Activated naive CD8-positive, alpha-beta T cell treated with anti-CD3 and anti-CD28 coated beads, Interleukin-2, amount 10 ng/mL, durations not matched to agents 7 days and 5 days (primary cell): Measurements from ENCODE around the gene PTPN22. TPM values are rescaled to one million over a fixed set of nuclear protein-coding genes. Genes with fewer than 3 reads are reported as not detected.
"Not testable (repeated sequence)": the region's sequence is repeated elsewhere in the genome, so short reads cannot be mapped to it uniquely, and the experiment has no call there.

Source experiments
- ATAC-seq: fragments of 150-1000 bp; cut with Tn5 transposase; one replicate; pipeline ENCODE4 v1.10.0; 2021; ENCODE audit warnings: low read depth, moderate library complexity
- POLR2A ChIA-PET: fragments of 350-600 bp; sonication (Branson Sonifier 250); formaldehyde crosslinking; loops from one replicate; lab custom pipeline; 2021; ENCODE audit warnings: antibody characterized with exemption; lab: Charles Lee
- DNase-seq: peaks from one replicate; pipeline ENCODE4 v3.0.0; 2021
- H3K27ac Mint-ChIP-seq: one replicate; pipeline ENCODE4 v1.8.0; 2022; ENCODE audit warnings: mild to moderate bottlenecking, mixed read lengths
- H3K27me3 Mint-ChIP-seq: one replicate; pipeline ENCODE4 v1.8.0; 2022; ENCODE audit warnings: mild to moderate bottlenecking, moderate library complexity, mixed read lengths
- H3K36me3 Mint-ChIP-seq: one replicate; pipeline ENCODE4 v1.8.0; 2021; ENCODE audit warnings: mild to moderate bottlenecking, mixed read lengths
- H3K4me1 Mint-ChIP-seq: one replicate; pipeline ENCODE4 v1.8.0; 2021; ENCODE audit warnings: mixed read lengths
- H3K4me3 Mint-ChIP-seq: one replicate; pipeline ENCODE4 v1.8.0; 2022; ENCODE audit warnings: mild to moderate bottlenecking, moderate library complexity, mixed read lengths
- H3K9me3 Mint-ChIP-seq: one replicate; pipeline ENCODE4 v1.8.0; 2021; ENCODE audit warnings: mixed read lengths
- total RNA-seq, 2 experiments: library from RNA; stranded (reverse); gene quantifications; one replicate each; pipeline ENCODE4 v1.2.3, GENCODE V29; 2021

The PTPN22 gene
- total RNA-seq, 2 experiments from 2014 or later = 74.1 to 82.9 TPM

- Mint-ChIP-seq H3K9me3 (no peaks in the 10 kb centered on the region), H3K4me1 (peaks cover 32% of the 10 kb centered on the region), H3K27ac (no peak overlapping the region), H3K36me3 (peaks cover 49% of the 10 kb centered on the region), H3K4me3 (no peak overlapping the region), H3K27me3 (no peaks in the 10 kb centered on the region)
- POLR2A ChIA-PET = interaction anchor here (1.0 kb wide), 1 partner anchor 46 kb away, joined by 3 read pairs; no protein-coding TSS in a partner anchor
- ATAC-seq (no peak), DNase-seq (no peak)
Observed at GRCh38 chr1:113857776-113858175, 13.7 kb downstream of the PTPN22 start.

- peaks cover 47% of the 10 kb centered on the region for H3K36me3 Mint-ChIP-seq
- no peaks in the 10 kb centered on the region for H3K27me3 Mint-ChIP-seq
- no peak for ATAC-seq
- H3K4me1 Mint-ChIP-seq = peaks cover 26% of the 10 kb centered on the region
- POLR2A ChIA-PET = no interaction called here
- no peak overlapping the region for H3K4me3 Mint-ChIP-seq
- no peaks in the 10 kb centered on the region for H3K9me3 Mint-ChIP-seq
- no peak for DNase-seq
- no peak overlapping the region for H3K27ac Mint-ChIP-seq
Observed at GRCh38 chr1:113856401-113856790, 15.1 kb downstream of the PTPN22 start.

GRCh38 chr1:113855630-113856400, 15.7 kb downstream of the PTPN22 start:
- Mint-ChIP-seq H3K27me3 (no peaks in the 10 kb centered on the region), H3K27ac (no peak overlapping the region), H3K4me3 (no peak overlapping the region), H3K36me3 (peaks cover 47% of the 10 kb centered on the region), H3K9me3 (no peaks in the 10 kb centered on the region), H3K4me1 (peaks cover 25% of the 10 kb centered on the region)
- ATAC-seq (no peak), DNase-seq (no peak)
- POLR2A ChIA-PET = no interaction called here

GRCh38 chr1:113854234-113854633, 17.3 kb downstream of the PTPN22 start:
- POLR2A ChIA-PET = no interaction called here
- no peaks in the 10 kb centered on the region for H3K27me3 Mint-ChIP-seq

GRCh38 chr1:113852694-113853093, 18.8 kb downstream of the PTPN22 start:
- H3K4me3 Mint-ChIP-seq, H3K9me3 Mint-ChIP-seq, DNase-seq, H3K27me3 Mint-ChIP-seq, ATAC-seq, H3K27ac Mint-ChIP-seq: not testable (repeated sequence)
- Mint-ChIP-seq H3K4me1 (peaks cover 17% of the 10 kb centered on the region), H3K36me3 (peaks cover 55% of the 10 kb centered on the region)
- POLR2A ChIA-PET = interaction anchor here (0.7 to 1.1 kb wide), 2 partner anchors 40 to 47 kb away, joined by 3 to 4 read pairs; partner anchors contain the start of gene RSBN1

More at GRCh38 chr1:113854234-113854633, 17.3 kb downstream of the PTPN22 start:
- no peak overlapping the region for H3K27ac Mint-ChIP-seq
- H3K4me1 Mint-ChIP-seq = peaks cover 22% of the 10 kb centered on the region
- DNase-seq (no peak), ATAC-seq (no peak)
- H3K36me3 Mint-ChIP-seq = peaks cover 56% of the 10 kb centered on the region
- no peak overlapping the region for H3K4me3 Mint-ChIP-seq
- H3K9me3 Mint-ChIP-seq = no peaks in the 10 kb centered on the region

- Mint-ChIP-seq H3K27ac (peak overlapping the region; percentile 65), H3K4me1 (peaks cover 16% of the 10 kb centered on the region), H3K27me3 (no peaks in the 10 kb centered on the region), H3K4me3 (no peak overlapping the region), H3K9me3 (peaks cover 2% of the 10 kb centered on the region), H3K36me3 (peaks cover 56% of the 10 kb centered on the region)
- ATAC-seq (peak; percentile 22), DNase-seq (no peak)
- POLR2A ChIA-PET = interaction anchor here (0.6 to 1.4 kb wide), 7 partner anchors 18 to 1459 kb away, joined by 3 to 7 read pairs (median 4); partner anchors contain the start of genes AP4B1, DCLRE1B and HIPK1
Observed at GRCh38 chr1:113850127-113850796, 21.2 kb downstream of the PTPN22 start.

GRCh38 chr1:113849072-113849471, 22.4 kb downstream of the PTPN22 start:
- no peak for DNase-seq
- peaks cover 2% of the 10 kb centered on the region for H3K9me3 Mint-ChIP-seq
- POLR2A ChIA-PET = no interaction called here
- peaks cover 48% of the 10 kb centered on the region for H3K36me3 Mint-ChIP-seq
- ATAC-seq = no peak
- no peak overlapping the region for H3K4me3 Mint-ChIP-seq
- H3K4me1 Mint-ChIP-seq = peaks cover 12% of the 10 kb centered on the region
- H3K27ac Mint-ChIP-seq = no peak overlapping the region
- no peaks in the 10 kb centered on the region for H3K27me3 Mint-ChIP-seq

GRCh38 chr1:113846391-113847035, 25.0 kb downstream of the PTPN22 start:
- POLR2A ChIA-PET = no interaction called here
- peaks cover 59% of the 10 kb centered on the region for H3K36me3 Mint-ChIP-seq
- ATAC-seq = no peak
- peaks cover 12% of the 10 kb centered on the region for H3K4me1 Mint-ChIP-seq
- no peak for DNase-seq
- H3K27ac Mint-ChIP-seq = no peak overlapping the region
- H3K4me3 Mint-ChIP-seq = no peak overlapping the region
- no peaks in the 10 kb centered on the region for H3K27me3 Mint-ChIP-seq
- H3K9me3 Mint-ChIP-seq = peaks cover 2% of the 10 kb centered on the region

- Mint-ChIP-seq H3K27ac (no peak overlapping the region), H3K27me3 (no peaks in the 10 kb centered on the region), H3K4me1 (peaks cover 8% of the 10 kb centered on the region), H3K4me3 (no peak overlapping the region), H3K9me3 (no peaks in the 10 kb centered on the region), H3K36me3 (peaks cover 23% of the 10 kb centered on the region)
- ATAC-seq = no peak
- POLR2A ChIA-PET = interaction anchor here (1.2 to 2.1 kb wide), 3 partner anchors 67 to 93 kb away, joined by 3 to 8 read pairs (median 4); partner anchors contain the start of gene HIPK1
- DNase-seq = no peak
Observed at GRCh38 chr1:113836534-113836933, 35.0 kb downstream of the PTPN22 start.

GRCh38 chr1:113835686-113836290, 35.7 kb downstream of the PTPN22 start:
- no peak for ATAC-seq
- Mint-ChIP-seq H3K4me3 (no peak overlapping the region), H3K27me3 (no peaks in the 10 kb centered on the region), H3K27ac (no peak overlapping the region), H3K9me3 (no peaks in the 10 kb centered on the region), H3K4me1 (peaks cover 8% of the 10 kb centered on the region), H3K36me3 (peaks cover 24% of the 10 kb centered on the region)
- POLR2A ChIA-PET = interaction anchor here (0.6 to 2.1 kb wide), 4 partner anchors 68 to 94 kb away, joined by 3 to 8 read pairs (median 4); partner anchors contain the start of gene HIPK1
- DNase-seq = no peak

- Mint-ChIP-seq H3K27me3 (no peaks in the 10 kb centered on the region), H3K4me3 (no peak overlapping the region), H3K27ac (no peak overlapping the region), H3K9me3 (no peaks in the 10 kb centered on the region), H3K36me3 (peaks cover 23% of the 10 kb centered on the region), H3K4me1 (peaks cover 8% of the 10 kb centered on the region)
- POLR2A ChIA-PET = interaction anchor here (0.6 to 2.1 kb wide), 2 partner anchors 29 to 95 kb away, joined by 3 to 8 read pairs; partner anchors contain the start of gene HIPK1
- no peak for DNase-seq
- ATAC-seq = no peak
Observed at GRCh38 chr1:113834716-113835115, 36.8 kb downstream of the PTPN22 start.

GRCh38 chr1:113830039-113830438, 41.5 kb downstream of the PTPN22 start:
- H3K36me3 Mint-ChIP-seq = peaks cover 23% of the 10 kb centered on the region
- POLR2A ChIA-PET = no interaction called here
- no peak for ATAC-seq

GRCh38 chr1:113821916-113822315, 49.6 kb downstream of the PTPN22 start:
- Mint-ChIP-seq H3K36me3 (peaks cover 29% of the 10 kb centered on the region), H3K4me3 (no peak overlapping the region), H3K27ac (no peak overlapping the region), H3K4me1 (no peaks in the 10 kb centered on the region), H3K9me3 (no peaks in the 10 kb centered on the region), H3K27me3 (no peaks in the 10 kb centered on the region)
- POLR2A ChIA-PET = no interaction called here
- ATAC-seq (no peak), DNase-seq (no peak)

More at GRCh38 chr1:113830039-113830438, 41.5 kb downstream of the PTPN22 start:
- no peak for DNase-seq
- H3K4me1 Mint-ChIP-seq = no peaks in the 10 kb centered on the region
- H3K27ac Mint-ChIP-seq = no peak overlapping the region
- H3K4me3 Mint-ChIP-seq = no peak overlapping the region
- no peaks in the 10 kb centered on the region for H3K27me3 Mint-ChIP-seq
- H3K9me3 Mint-ChIP-seq = no peaks in the 10 kb centered on the region
